HCEC 1CT (cell line): Measurements from ENCODE around the gene SERPINA3.

ENCODE experiments used
- DNase-seq: peaks from one replicate; pipeline ENCODE4 v3.0.0-alpha.2; 2017

SERPINA3 gene

GRCh38 chr14:94659901-94660300, 47.7 kb downstream of the SERPINA3 start:
- DNase-seq: no peak

GRCh38 chr14:94660306-94660946, 48.2 kb downstream of the SERPINA3 start:
- no peak for DNase-seq

GRCh38 chr14:94663538-94663937, 51.3 kb downstream of the SERPINA3 start:
- DNase-seq: no peak

- DNase-seq: no peak
Measured at GRCh38 chr14:94663965-94664704, 51.9 kb downstream of the SERPINA3 start.

- DNase-seq: peak; percentile 35
Measured at GRCh38 chr14:94665121-94665520, 52.9 kb downstream of the SERPINA3 start.

GRCh38 chr14:94665544-94665943, 53.4 kb downstream of the SERPINA3 start:
- no peak for DNase-seq

- DNase-seq: no peak
Measured at GRCh38 chr14:94670692-94671285, 58.6 kb downstream of the SERPINA3 start.

GRCh38 chr14:94671870-94672444, 59.8 kb downstream of the SERPINA3 start:
- DNase-seq: no peak

GRCh38 chr14:94673071-94673470, 60.9 kb downstream of the SERPINA3 start:
- DNase-seq: no peak
